ENCODE results near the gene DCLK3.

GRCh38 chr3:36696799-36697198 is 67.6 kb downstream of the DCLK3 start:
- no peak for TF ChIP-seq RARB (CRISPR knock-in tag; IDR thresholded peaks at IDR 0.05)
- no peak for TF ChIP-seq SNAI2 (CRISPR knock-in tag; IDR thresholded peaks at IDR 0.05)
- TF ChIP-seq, protein P1, sequence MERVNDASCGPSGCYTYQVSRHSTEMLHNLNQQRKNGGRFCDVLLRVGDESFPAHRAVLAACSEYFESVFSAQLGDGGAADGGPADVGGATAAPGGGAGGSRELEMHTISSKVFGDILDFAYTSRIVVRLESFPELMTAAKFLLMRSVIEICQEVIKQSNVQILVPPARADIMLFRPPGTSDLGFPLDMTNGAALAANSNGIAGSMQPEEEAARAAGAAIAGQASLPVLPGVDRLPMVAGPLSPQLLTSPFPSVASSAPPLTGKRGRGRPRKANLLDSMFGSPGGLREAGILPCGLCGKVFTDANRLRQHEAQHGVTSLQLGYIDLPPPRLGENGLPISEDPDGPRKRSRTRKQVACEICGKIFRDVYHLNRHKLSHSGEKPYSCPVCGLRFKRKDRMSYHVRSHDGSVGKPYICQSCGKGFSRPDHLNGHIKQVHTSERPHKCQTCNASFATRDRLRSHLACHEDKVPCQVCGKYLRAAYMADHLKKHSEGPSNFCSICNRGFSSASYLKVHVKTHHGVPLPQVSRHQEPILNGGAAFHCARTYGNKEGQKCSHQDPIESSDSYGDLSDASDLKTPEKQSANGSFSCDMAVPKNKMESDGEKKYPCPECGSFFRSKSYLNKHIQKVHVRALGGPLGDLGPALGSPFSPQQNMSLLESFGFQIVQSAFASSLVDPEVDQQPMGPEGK (CRISPR knock-in tag; IDR thresholded peaks at IDR 0.05; ENCODE audit: borderline replicate concordance) = no peak
- no peak for TF ChIP-seq ZFP30 (CRISPR knock-in tag; IDR thresholded peaks at IDR 0.05)
- no peak for TF ChIP-seq CSDC2 (CRISPR knock-in tag; IDR thresholded peaks at IDR 0.05)
- no peak for TF ChIP-seq ZNF565 (CRISPR knock-in tag; conservative IDR thresholded peaks at IDR 0.05; ENCODE audit: low read depth)
- TF ChIP-seq ESRRG (CRISPR knock-in tag; IDR thresholded peaks at IDR 0.05) = no peak
- TF ChIP-seq BACH2 (CRISPR knock-in tag; IDR thresholded peaks at IDR 0.05; ENCODE audit: borderline replicate concordance) = no peak
- no peak for TF ChIP-seq GLIS3 (CRISPR knock-in tag; IDR thresholded peaks at IDR 0.05)
- TF ChIP-seq, protein P2, sequence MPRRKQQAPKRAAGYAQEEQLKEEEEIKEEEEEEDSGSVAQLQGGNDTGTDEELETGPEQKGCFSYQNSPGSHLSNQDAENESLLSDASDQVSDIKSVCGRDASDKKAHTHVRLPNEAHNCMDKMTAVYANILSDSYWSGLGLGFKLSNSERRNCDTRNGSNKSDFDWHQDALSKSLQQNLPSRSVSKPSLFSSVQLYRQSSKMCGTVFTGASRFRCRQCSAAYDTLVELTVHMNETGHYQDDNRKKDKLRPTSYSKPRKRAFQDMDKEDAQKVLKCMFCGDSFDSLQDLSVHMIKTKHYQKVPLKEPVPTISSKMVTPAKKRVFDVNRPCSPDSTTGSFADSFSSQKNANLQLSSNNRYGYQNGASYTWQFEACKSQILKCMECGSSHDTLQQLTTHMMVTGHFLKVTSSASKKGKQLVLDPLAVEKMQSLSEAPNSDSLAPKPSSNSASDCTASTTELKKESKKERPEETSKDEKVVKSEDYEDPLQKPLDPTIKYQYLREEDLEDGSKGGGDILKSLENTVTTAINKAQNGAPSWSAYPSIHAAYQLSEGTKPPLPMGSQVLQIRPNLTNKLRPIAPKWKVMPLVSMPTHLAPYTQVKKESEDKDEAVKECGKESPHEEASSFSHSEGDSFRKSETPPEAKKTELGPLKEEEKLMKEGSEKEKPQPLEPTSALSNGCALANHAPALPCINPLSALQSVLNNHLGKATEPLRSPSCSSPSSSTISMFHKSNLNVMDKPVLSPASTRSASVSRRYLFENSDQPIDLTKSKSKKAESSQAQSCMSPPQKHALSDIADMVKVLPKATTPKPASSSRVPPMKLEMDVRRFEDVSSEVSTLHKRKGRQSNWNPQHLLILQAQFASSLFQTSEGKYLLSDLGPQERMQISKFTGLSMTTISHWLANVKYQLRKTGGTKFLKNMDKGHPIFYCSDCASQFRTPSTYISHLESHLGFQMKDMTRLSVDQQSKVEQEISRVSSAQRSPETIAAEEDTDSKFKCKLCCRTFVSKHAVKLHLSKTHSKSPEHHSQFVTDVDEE (CRISPR knock-in tag; IDR thresholded peaks at IDR 0.05) = no peak
- no peak for TF ChIP-seq ZFP3 (CRISPR knock-in tag; IDR thresholded peaks at IDR 0.05)
- TF ChIP-seq OSR1 (CRISPR knock-in tag; IDR thresholded peaks at IDR 0.05) = no peak
